HEK293 (cell line): ENCODE data around the gene UBE4B.

ENCODE experiments used
- BCL11A ChIP-seq: fragments of 450-650 bp; formaldehyde crosslinking; IDR thresholded peaks from 2 replicates; pipeline ENCODE4 v1.5.1; 2016; ENCODE audit warnings: low read depth, missing biosample characterization, missing genetic modification characterization
- HOXD13 ChIP-seq: sonication (generic); formaldehyde crosslinking; IDR thresholded peaks from 2 replicates; pipeline ENCODE4 v1.8.0; 2022; ENCODE audit warnings: missing genetic modification reagents, borderline replicate concordance
- KLF9 ChIP-seq: fragments of 450-650 bp; formaldehyde crosslinking; IDR thresholded peaks from 2 replicates; pipeline ENCODE4 v1.5.1; 2016; ENCODE audit warnings: missing biosample characterization, missing genetic modification characterization, low read depth
- ZBTB21 ChIP-seq: fragments of 450-650 bp; formaldehyde crosslinking; IDR thresholded peaks from 2 replicates; pipeline ENCODE4 v1.5.1; 2017; ENCODE audit warnings: missing biosample characterization, missing genetic modification characterization
- ZBTB8A ChIP-seq: fragments of 450-650 bp; formaldehyde crosslinking; IDR thresholded peaks from 2 replicates; pipeline ENCODE4 v1.5.1; 2016; ENCODE audit warnings: missing biosample characterization, missing genetic modification characterization
- ZNF19 ChIP-seq: fragments of 450-650 bp; formaldehyde crosslinking; IDR thresholded peaks from 2 replicates; pipeline ENCODE4; 2016; ENCODE audit warnings: missing biosample characterization, missing genetic modification characterization, low read depth
- ZNF223 ChIP-seq: fragments of 450-650 bp; formaldehyde crosslinking; IDR thresholded peaks from 2 replicates; pipeline ENCODE4 v1.5.1; 2016; ENCODE audit warnings: missing biosample characterization, missing genetic modification characterization
- ZNF354C ChIP-seq: fragments of 450-650 bp; formaldehyde crosslinking; IDR thresholded peaks from 2 replicates; pipeline ENCODE4 v1.5.1; 2016; ENCODE audit warnings: missing biosample characterization, missing genetic modification characterization, low read depth, borderline replicate concordance
- ZNF549 ChIP-seq: fragments of 450-650 bp; IDR thresholded peaks from 2 replicates; pipeline ENCODE4 v1.5.1; 2018; ENCODE audit warnings: missing biosample characterization, missing genetic modification characterization, mild to moderate bottlenecking, inconsistent platforms, moderate library complexity
- ZNF558 ChIP-seq: fragments of 450-650 bp; formaldehyde crosslinking; IDR thresholded peaks from 2 replicates; pipeline ENCODE4 v1.5.1; 2016; ENCODE audit warnings: missing biosample characterization, missing genetic modification characterization
- ZNF600 ChIP-seq: fragments of 450-650 bp; formaldehyde crosslinking; IDR thresholded peaks from 2 replicates; pipeline ENCODE4 v1.5.1; 2016; ENCODE audit warnings: missing biosample characterization, missing genetic modification characterization
- ZNF629 ChIP-seq: fragments of 450-650 bp; formaldehyde crosslinking; IDR thresholded peaks from 2 replicates; pipeline ENCODE4 v1.5.1; 2017; ENCODE audit warnings: missing biosample characterization, missing genetic modification characterization
- ZNF654 ChIP-seq: fragments of 450-650 bp; formaldehyde crosslinking; IDR thresholded peaks from 2 replicates; pipeline ENCODE4 v1.5.1; 2016; ENCODE audit warnings: low read depth, missing biosample characterization, missing genetic modification characterization
- ZNF664 ChIP-seq: fragments of 450-650 bp; formaldehyde crosslinking; IDR thresholded peaks from 2 replicates; pipeline ENCODE4 v1.5.1; 2016; ENCODE audit warnings: missing biosample characterization, missing genetic modification characterization
- ZNF670 ChIP-seq: fragments of 450-650 bp; formaldehyde crosslinking; IDR thresholded peaks from 2 replicates; pipeline ENCODE4 v1.5.1; 2016; ENCODE audit warnings: missing biosample characterization, missing genetic modification characterization, low read depth
- ZNF707 ChIP-seq: fragments of 450-650 bp; formaldehyde crosslinking; IDR thresholded peaks from 2 replicates; pipeline ENCODE4 v1.5.1; 2016; ENCODE audit warnings: missing biosample characterization, missing genetic modification characterization
- ZNF785 ChIP-seq: fragments of 450-650 bp; formaldehyde crosslinking; IDR thresholded peaks from 2 replicates; pipeline ENCODE4 v1.5.1; 2016; ENCODE audit warnings: missing biosample characterization, missing genetic modification characterization
- ZXDB ChIP-seq: fragments of 450-650 bp; formaldehyde crosslinking; IDR thresholded peaks from 2 replicates; pipeline ENCODE4 v1.5.1; 2016; ENCODE audit warnings: missing biosample characterization, missing genetic modification characterization
- TF ChIP-seq, protein P1 (sequence below): fragments of 450-650 bp; formaldehyde crosslinking; IDR thresholded peaks from 2 replicates; pipeline ENCODE4 v1.5.1; 2016; ENCODE audit warnings: missing biosample characterization, missing genetic modification characterization
- TF ChIP-seq, protein P2 (sequence below): fragments of 450-650 bp; formaldehyde crosslinking; IDR thresholded peaks from 2 replicates; pipeline ENCODE4 v1.5.1; 2016; ENCODE audit warnings: missing biosample characterization, missing genetic modification characterization, borderline replicate concordance
- TF ChIP-seq, protein P3 (sequence below): fragments of 450-650 bp; formaldehyde crosslinking; IDR thresholded peaks from 2 replicates; pipeline ENCODE4 v1.5.1; 2016; ENCODE audit warnings: missing biosample characterization, missing genetic modification characterization
- TF ChIP-seq, protein P4 (sequence below): fragments of 450-650 bp; formaldehyde crosslinking; IDR thresholded peaks from 2 replicates; pipeline ENCODE4 v1.5.1; 2016; ENCODE audit warnings: missing biosample characterization, missing genetic modification characterization
- TF ChIP-seq, protein P5 (sequence below): fragments of 450-650 bp; IDR thresholded peaks from 2 replicates; pipeline ENCODE4 v1.5.1; 2018; ENCODE audit warnings: missing biosample characterization, mild to moderate bottlenecking, missing genetic modification characterization
- TF ChIP-seq, protein P6 (sequence below): fragments of 450-650 bp; formaldehyde crosslinking; optimal IDR thresholded peaks from 2 replicates; pipeline ENCODE3; 2016; ENCODE audit warnings: missing biosample characterization, mild to moderate bottlenecking, missing genetic modification characterization
- TF ChIP-seq, protein P7 (sequence below): fragments of 450-650 bp; formaldehyde crosslinking; IDR thresholded peaks from 2 replicates; pipeline ENCODE4 v1.5.1; 2016; ENCODE audit warnings: missing biosample characterization, missing genetic modification characterization
- TF ChIP-seq, protein P8 (sequence below): fragments of 450-650 bp; IDR thresholded peaks from 2 replicates; pipeline ENCODE4 v1.5.1; 2018; ENCODE audit warnings: missing biosample characterization, missing genetic modification characterization

The UBE4B gene

DNA sequence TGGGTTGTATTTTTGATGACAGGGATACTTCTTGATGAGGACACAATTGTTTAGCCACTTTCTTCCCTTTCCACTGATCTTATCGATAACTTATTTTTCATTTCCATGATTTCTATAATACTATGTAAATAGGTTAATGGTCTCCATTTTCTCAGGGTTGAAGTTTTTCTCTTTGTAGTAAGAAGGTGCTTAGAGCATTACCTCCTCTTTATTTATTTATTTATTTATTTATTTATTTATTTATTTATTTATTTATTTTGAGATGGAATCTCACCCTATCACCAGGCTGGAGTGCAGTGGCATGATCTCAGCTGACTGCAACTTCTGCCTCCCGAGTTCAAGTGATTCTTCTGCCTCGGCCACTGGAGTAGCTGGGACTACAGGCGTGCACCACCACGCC lies 70.4 kb downstream of the UBE4B start (continued):
- peak; percentile 53; the same call in 1 of the 2 replicates for TF ChIP-seq ZNF354C (tag by site-specific recombination)
- no peak for TF ChIP-seq ZNF707 (tag by site-specific recombination)
- TF ChIP-seq ZNF664 (tag by site-specific recombination): peak; percentile 65
- no peak for TF ChIP-seq ZNF600 (tag by site-specific recombination)
- no peak for TF ChIP-seq KLF9
- TF ChIP-seq, protein P1, sequence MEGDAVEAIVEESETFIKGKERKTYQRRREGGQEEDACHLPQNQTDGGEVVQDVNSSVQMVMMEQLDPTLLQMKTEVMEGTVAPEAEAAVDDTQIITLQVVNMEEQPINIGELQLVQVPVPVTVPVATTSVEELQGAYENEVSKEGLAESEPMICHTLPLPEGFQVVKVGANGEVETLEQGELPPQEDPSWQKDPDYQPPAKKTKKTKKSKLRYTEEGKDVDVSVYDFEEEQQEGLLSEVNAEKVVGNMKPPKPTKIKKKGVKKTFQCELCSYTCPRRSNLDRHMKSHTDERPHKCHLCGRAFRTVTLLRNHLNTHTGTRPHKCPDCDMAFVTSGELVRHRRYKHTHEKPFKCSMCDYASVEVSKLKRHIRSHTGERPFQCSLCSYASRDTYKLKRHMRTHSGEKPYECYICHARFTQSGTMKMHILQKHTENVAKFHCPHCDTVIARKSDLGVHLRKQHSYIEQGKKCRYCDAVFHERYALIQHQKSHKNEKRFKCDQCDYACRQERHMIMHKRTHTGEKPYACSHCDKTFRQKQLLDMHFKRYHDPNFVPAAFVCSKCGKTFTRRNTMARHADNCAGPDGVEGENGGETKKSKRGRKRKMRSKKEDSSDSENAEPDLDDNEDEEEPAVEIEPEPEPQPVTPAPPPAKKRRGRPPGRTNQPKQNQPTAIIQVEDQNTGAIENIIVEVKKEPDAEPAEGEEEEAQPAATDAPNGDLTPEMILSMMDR (tag by site-specific recombination): no peak
- TF ChIP-seq ZNF558 (tag by site-specific recombination): peak; percentile 79; the same call in 1 of the 2 replicates
- TF ChIP-seq ZNF629 (tag by site-specific recombination): peak; percentile 71; the same call in 1 of the 2 replicates
- TF ChIP-seq, protein P2, sequence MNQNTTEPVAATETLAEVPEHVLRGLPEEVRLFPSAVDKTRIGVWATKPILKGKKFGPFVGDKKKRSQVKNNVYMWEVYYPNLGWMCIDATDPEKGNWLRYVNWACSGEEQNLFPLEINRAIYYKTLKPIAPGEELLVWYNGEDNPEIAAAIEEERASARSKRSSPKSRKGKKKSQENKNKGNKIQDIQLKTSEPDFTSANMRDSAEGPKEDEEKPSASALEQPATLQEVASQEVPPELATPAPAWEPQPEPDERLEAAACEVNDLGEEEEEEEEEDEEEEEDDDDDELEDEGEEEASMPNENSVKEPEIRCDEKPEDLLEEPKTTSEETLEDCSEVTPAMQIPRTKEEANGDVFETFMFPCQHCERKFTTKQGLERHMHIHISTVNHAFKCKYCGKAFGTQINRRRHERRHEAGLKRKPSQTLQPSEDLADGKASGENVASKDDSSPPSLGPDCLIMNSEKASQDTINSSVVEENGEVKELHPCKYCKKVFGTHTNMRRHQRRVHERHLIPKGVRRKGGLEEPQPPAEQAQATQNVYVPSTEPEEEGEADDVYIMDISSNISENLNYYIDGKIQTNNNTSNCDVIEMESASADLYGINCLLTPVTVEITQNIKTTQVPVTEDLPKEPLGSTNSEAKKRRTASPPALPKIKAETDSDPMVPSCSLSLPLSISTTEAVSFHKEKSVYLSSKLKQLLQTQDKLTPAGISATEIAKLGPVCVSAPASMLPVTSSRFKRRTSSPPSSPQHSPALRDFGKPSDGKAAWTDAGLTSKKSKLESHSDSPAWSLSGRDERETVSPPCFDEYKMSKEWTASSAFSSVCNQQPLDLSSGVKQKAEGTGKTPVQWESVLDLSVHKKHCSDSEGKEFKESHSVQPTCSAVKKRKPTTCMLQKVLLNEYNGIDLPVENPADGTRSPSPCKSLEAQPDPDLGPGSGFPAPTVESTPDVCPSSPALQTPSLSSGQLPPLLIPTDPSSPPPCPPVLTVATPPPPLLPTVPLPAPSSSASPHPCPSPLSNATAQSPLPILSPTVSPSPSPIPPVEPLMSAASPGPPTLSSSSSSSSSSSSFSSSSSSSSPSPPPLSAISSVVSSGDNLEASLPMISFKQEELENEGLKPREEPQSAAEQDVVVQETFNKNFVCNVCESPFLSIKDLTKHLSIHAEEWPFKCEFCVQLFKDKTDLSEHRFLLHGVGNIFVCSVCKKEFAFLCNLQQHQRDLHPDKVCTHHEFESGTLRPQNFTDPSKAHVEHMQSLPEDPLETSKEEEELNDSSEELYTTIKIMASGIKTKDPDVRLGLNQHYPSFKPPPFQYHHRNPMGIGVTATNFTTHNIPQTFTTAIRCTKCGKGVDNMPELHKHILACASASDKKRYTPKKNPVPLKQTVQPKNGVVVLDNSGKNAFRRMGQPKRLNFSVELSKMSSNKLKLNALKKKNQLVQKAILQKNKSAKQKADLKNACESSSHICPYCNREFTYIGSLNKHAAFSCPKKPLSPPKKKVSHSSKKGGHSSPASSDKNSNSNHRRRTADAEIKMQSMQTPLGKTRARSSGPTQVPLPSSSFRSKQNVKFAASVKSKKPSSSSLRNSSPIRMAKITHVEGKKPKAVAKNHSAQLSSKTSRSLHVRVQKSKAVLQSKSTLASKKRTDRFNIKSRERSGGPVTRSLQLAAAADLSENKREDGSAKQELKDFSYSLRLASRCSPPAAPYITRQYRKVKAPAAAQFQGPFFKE (tag by site-specific recombination): no peak
- no peak for TF ChIP-seq ZNF549 (tag by site-specific recombination)
- peak; percentile 77 for TF ChIP-seq ZBTB8A (tag by site-specific recombination)
- peak; percentile 75 for TF ChIP-seq ZBTB21 (tag by site-specific recombination)
- TF ChIP-seq, protein P3, sequence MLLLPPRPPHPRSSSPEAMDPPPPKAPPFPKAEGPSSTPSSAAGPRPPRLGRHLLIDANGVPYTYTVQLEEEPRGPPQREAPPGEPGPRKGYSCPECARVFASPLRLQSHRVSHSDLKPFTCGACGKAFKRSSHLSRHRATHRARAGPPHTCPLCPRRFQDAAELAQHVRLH: peak; percentile 47; the same call in 1 of the 2 replicates
- TF ChIP-seq, protein P4, sequence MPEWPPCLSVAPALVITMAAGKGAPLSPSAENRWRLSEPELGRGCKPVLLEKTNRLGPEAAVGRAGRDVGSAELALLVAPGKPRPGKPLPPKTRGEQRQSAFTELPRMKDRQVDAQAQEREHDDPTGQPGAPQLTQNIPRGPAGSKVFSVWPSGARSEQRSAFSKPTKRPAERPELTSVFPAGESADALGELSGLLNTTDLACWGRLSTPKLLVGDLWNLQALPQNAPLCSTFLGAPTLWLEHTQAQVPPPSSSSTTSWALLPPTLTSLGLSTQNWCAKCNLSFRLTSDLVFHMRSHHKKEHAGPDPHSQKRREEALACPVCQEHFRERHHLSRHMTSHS (tag by site-specific recombination): no peak
- TF ChIP-seq ZNF19: no peak
- no peak for TF ChIP-seq ZNF670 (tag by site-specific recombination)
- TF ChIP-seq ZNF223: peak; percentile 48; the same call in 1 of the 2 replicates
- TF ChIP-seq ZNF785 (tag by site-specific recombination): no peak
- TF ChIP-seq HOXD13 (CRISPR knock-in tag): no peak
- TF ChIP-seq ZNF654 (tag by site-specific recombination): peak; percentile 34; the same call in 1 of the 2 replicates
- TF ChIP-seq, protein P5, sequence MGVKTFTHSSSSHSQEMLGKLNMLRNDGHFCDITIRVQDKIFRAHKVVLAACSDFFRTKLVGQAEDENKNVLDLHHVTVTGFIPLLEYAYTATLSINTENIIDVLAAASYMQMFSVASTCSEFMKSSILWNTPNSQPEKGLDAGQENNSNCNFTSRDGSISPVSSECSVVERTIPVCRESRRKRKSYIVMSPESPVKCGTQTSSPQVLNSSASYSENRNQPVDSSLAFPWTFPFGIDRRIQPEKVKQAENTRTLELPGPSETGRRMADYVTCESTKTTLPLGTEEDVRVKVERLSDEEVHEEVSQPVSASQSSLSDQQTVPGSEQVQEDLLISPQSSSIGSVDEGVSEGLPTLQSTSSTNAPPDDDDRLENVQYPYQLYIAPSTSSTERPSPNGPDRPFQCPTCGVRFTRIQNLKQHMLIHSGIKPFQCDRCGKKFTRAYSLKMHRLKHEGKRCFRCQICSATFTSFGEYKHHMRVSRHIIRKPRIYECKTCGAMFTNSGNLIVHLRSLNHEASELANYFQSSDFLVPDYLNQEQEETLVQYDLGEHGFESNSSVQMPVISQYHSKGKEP (tag by site-specific recombination): no peak
- TF ChIP-seq, protein P6, sequence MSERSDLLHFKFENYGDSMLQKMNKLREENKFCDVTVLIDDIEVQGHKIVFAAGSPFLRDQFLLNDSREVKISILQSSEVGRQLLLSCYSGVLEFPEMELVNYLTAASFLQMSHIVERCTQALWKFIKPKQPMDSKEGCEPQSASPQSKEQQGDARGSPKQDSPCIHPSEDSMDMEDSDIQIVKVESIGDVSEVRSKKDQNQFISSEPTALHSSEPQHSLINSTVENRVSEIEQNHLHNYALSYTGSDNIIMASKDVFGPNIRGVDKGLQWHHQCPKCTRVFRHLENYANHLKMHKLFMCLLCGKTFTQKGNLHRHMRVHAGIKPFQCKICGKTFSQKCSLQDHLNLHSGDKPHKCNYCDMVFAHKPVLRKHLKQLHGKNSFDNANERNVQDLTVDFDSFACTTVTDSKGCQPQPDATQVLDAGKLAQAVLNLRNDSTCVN (tag by site-specific recombination): no peak
- TF ChIP-seq, protein P7, sequence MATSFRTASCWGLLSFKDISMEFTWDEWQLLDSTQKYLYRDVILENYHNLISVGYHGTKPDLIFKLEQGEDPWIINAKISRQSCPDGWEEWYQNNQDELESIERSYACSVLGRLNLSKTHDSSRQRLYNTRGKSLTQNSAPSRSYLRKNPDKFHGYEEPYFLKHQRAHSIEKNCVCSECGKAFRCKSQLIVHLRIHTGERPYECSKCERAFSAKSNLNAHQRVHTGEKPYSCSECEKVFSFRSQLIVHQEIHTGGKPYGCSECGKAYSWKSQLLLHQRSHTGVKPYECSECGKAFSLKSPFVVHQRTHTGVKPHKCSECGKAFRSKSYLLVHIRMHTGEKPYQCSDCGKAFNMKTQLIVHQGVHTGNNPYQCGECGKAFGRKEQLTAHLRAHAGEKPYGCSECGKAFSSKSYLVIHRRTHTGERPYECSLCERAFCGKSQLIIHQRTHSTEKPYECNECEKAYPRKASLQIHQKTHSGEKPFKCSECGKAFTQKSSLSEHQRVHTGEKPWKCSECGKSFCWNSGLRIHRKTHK (tag by site-specific recombination): no peak
- TF ChIP-seq, protein P8, sequence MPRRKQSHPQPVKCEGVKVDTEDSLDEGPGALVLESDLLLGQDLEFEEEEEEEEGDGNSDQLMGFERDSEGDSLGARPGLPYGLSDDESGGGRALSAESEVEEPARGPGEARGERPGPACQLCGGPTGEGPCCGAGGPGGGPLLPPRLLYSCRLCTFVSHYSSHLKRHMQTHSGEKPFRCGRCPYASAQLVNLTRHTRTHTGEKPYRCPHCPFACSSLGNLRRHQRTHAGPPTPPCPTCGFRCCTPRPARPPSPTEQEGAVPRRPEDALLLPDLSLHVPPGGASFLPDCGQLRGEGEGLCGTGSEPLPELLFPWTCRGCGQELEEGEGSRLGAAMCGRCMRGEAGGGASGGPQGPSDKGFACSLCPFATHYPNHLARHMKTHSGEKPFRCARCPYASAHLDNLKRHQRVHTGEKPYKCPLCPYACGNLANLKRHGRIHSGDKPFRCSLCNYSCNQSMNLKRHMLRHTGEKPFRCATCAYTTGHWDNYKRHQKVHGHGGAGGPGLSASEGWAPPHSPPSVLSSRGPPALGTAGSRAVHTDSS (tag by site-specific recombination): no peak
- TF ChIP-seq ZXDB (tag by site-specific recombination): peak; percentile 75
- TF ChIP-seq BCL11A: no peak
